ENCODE measurements around the gene PSAP. TPM values are rescaled to one million over a fixed set of nuclear protein-coding genes. Genes with fewer than 3 reads are reported as not detected.
A peak's percentile ranks its signal among the peaks of the same experiment; 100 is the strongest.

PSAP gene
- total RNA-seq, 1 donor from 2014 or later = 614 TPM

DNA sequence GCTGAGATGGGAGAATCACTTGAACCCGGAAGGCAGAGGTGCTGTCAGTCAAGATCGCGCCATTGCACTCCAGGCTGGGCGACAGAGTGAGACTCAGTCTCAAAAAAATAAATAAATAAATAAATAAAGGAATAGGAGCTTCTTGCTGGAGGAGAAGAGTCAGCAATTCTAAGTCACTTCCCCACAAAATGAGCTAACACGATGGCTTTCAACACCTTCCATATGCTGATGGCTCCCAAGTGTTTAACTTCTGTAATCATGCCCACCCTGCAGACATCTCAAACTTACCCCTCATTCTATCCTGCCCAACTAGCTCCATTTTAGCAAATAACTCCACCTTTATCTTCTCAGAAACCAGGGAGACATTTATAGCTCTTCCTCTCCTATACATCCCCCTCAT is 21.2 kb downstream of the PSAP start:
- no peak for DNase-seq (ENCODE audit: low read depth)
- TF ChIP-seq, protein P1, sequence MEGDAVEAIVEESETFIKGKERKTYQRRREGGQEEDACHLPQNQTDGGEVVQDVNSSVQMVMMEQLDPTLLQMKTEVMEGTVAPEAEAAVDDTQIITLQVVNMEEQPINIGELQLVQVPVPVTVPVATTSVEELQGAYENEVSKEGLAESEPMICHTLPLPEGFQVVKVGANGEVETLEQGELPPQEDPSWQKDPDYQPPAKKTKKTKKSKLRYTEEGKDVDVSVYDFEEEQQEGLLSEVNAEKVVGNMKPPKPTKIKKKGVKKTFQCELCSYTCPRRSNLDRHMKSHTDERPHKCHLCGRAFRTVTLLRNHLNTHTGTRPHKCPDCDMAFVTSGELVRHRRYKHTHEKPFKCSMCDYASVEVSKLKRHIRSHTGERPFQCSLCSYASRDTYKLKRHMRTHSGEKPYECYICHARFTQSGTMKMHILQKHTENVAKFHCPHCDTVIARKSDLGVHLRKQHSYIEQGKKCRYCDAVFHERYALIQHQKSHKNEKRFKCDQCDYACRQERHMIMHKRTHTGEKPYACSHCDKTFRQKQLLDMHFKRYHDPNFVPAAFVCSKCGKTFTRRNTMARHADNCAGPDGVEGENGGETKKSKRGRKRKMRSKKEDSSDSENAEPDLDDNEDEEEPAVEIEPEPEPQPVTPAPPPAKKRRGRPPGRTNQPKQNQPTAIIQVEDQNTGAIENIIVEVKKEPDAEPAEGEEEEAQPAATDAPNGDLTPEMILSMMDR (conservative IDR thresholded peaks at IDR 0.05; ENCODE audit: low read depth, low read length) = no peak
- H3K4me3 ChIP-seq (ENCODE audit: low read depth, low read length) = no peak overlapping the region

DNA sequence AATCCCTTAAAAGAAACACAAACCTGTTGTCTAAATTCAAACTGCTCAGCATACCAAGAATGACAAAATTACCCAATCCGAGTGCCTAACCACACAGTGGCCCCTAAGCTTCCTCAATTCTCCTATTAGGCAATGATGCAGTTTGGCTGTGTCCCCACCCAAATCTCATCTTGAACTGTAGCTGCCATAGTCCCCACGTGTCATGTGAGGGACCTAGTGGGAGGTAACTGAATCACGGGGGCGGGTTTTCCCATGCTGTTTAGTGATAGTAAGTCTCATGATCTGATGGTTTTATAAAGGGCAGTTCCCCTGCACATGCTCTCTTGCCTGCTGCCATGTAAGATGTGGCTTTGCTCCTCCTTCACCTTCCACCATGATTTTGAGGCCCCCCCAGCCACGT is 21.9 kb downstream of the PSAP start:
- TF ChIP-seq, protein P1 (conservative IDR thresholded peaks at IDR 0.05; ENCODE audit: low read depth, low read length) = no peak

DNA sequence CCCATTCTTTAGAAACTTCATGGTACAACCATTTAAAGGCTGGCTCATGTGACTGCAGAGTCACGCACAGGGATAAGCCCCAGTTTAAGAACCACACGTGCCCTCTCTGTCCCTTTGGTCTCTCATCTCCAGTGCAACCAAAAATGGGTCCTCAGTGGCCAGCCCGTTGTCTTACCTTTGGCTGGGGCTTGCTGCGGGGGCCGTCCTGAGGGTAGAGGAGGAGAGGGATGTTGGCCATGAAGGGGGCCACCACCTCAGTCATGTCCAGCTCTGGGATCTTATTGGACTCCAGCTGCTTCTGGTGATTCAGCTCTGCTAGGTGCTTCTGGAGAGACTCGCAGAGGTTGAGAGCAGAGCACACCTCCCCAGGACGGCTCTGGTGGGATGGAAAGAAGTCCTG is 22.3 kb downstream of the PSAP start:
- no peak overlapping the region for H3K4me3 ChIP-seq (ENCODE audit: low read depth, low read length)
- TF ChIP-seq, protein P1 (conservative IDR thresholded peaks at IDR 0.05; ENCODE audit: low read depth, low read length) = no peak
- no peak for DNase-seq (ENCODE audit: low read depth)

More for the DNA sequence above, 21.9 kb downstream of the PSAP start:
- no peak overlapping the region for H3K4me3 ChIP-seq (ENCODE audit: low read depth, low read length)
- no peak for DNase-seq (ENCODE audit: low read depth)

DNA sequence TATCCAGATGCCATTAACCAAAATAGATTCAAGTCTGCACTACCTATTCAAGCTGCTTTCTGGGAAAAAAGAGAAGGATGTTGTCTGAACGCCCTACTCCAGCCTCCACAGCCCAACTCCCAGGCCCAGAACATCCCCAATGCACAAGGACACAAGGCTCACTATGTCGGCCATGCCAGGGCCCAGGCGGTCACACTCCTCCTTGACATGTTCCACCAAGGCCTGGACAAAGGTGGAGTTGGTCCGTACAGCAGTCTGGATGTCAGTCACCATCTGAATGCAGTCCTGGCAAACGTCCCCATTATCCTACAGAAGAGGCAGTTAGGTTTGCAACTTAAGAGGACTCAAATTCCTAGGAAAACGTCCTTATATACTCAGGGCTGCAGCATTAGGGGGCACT is 23.2 kb downstream of the PSAP start:
- no peak overlapping the region for H3K4me3 ChIP-seq (ENCODE audit: low read depth, low read length)
- TF ChIP-seq, protein P1 (conservative IDR thresholded peaks at IDR 0.05; ENCODE audit: low read depth, low read length) = no peak
- no peak for DNase-seq (ENCODE audit: low read depth)

DNA sequence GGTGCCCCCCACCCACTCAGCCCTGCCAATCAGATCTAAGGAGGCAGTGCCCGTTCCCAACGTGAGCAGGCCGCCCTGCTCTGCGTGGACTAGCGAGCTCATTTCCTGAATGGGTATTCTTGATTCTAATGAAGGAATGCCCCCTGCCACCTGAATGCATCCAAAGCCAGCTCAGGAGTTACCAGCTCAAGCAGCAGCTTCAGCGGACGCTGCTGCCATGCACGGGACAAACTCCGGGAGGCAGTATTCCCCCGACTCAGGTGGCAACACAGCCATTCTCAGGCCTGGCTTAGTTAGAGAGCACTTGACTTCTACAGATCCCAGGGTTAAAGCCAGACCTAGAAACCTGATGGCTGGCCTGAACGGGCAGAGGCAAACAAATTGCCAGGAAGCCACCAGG is 25.8 kb downstream of the PSAP start:
- TF ChIP-seq, protein P1 (conservative IDR thresholded peaks at IDR 0.05; ENCODE audit: low read depth, low read length) = peak; percentile 29
- no peak overlapping the region for H3K4me3 ChIP-seq (ENCODE audit: low read depth, low read length)
- no peak for DNase-seq (ENCODE audit: low read depth)

DNA sequence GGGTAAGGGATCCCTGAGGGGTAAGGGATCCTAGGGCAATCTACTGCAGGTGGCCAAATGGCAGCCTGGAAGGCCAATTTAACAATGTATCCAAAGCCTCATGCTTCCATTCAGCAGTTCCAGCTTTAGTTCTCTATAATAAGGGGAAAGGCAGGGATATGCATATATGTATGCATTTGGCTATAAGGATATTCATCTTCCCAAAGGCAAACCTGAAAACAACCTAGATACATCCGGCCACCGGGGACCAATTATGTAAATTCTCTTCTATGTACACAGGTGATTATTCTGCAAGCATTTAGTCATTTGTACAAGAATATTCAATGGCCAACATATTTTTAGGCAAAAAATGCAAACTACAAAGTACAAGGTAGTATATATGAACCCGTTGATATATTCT is 26.7 kb downstream of the PSAP start:
- H3K4me3 ChIP-seq (ENCODE audit: low read depth, low read length) = no peak overlapping the region
- no peak for DNase-seq (ENCODE audit: low read depth)
- TF ChIP-seq, protein P1 (conservative IDR thresholded peaks at IDR 0.05; ENCODE audit: low read depth, low read length) = no peak

DNA sequence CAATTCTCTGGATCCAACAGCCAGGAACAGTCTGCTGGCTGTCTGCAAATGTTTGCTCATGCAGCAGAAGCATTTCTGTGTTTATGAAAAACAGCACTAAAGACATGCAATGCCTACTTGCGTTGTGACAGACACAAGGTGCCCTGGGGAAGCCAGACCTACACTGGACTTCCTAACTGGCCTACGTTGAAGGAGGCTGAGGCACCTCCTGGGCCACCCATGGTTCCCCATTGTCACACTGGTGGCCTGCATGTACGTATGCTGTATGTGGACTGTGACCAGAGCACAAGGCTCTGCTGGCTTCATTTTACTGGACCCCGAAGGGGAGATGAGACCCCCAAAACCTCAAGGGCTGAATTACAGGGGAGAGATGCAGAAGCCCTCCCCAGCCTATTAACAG is 27.7 kb downstream of the PSAP start:
- no peak for DNase-seq (ENCODE audit: low read depth)
- TF ChIP-seq, protein P1 (conservative IDR thresholded peaks at IDR 0.05; ENCODE audit: low read depth, low read length) = no peak
- H3K4me3 ChIP-seq (ENCODE audit: low read depth, low read length) = no peak overlapping the region
